Forelimb muscle (tissue), 1 donor: ENCODE measurements around the gene ANKLE1. TPM values are rescaled to one million over a fixed set of nuclear protein-coding genes. Genes with fewer than 3 reads are reported as not detected.

Source experiments
- DNase-seq: peaks from one replicate; pipeline ENCODE4 v3.0.0-alpha.2; 2013; ENCODE audit warnings: low read depth
- polyA plus RNA-seq: library from polyadenylated mRNA; unstranded; fragments of 120-200 nt; gene quantifications from one replicate; pipeline ENCODE4 v1.2.1, GENCODE V29; 2013; ENCODE audit not compliant: insufficient read length

Gene ANKLE1
- 1.8 TPM for polyA plus RNA-seq

GRCh38 chr19:17281391-17282304 is at the start of gene ANKLE1:
Gene ANKLE1, plus strand, starts transcription at chr19:17281901. Its CDS starts 20 bp downstream, at chr19:17281921.
- no peak for DNase-seq

- no peak for DNase-seq
Measured at GRCh38 chr19:17232258-17232657, 49.4 kb upstream of the ANKLE1 start.

GRCh38 chr19:17234911-17235299 is 46.8 kb upstream of the ANKLE1 start:
- DNase-seq: no peak

GRCh38 chr19:17235300-17235970 is 46.3 kb upstream of the ANKLE1 start:
- DNase-seq: peak; percentile 51

GRCh38 chr19:17235971-17236777 is 45.5 kb upstream of the ANKLE1 start:
- DNase-seq: no peak

- no peak for DNase-seq
Measured at GRCh38 chr19:17236811-17237543, 44.7 kb upstream of the ANKLE1 start.

GRCh38 chr19:17237747-17238706 is 43.7 kb upstream of the ANKLE1 start:
- DNase-seq: no peak

- no peak for DNase-seq
Measured at GRCh38 chr19:17240062-17240752, 41.5 kb upstream of the ANKLE1 start.

- no peak for DNase-seq
Measured at GRCh38 chr19:17240826-17241399, 40.8 kb upstream of the ANKLE1 start.

- no peak for DNase-seq
Measured at GRCh38 chr19:17242431-17243208, 39.1 kb upstream of the ANKLE1 start.

- DNase-seq: no peak
Measured at GRCh38 chr19:17243211-17243829, 38.4 kb upstream of the ANKLE1 start.

- DNase-seq: no peak
Measured at GRCh38 chr19:17243830-17244617, 37.7 kb upstream of the ANKLE1 start.

GRCh38 chr19:17244618-17245534 is 36.8 kb upstream of the ANKLE1 start:
- DNase-seq: no peak

- no peak for DNase-seq
Measured at GRCh38 chr19:17245535-17245984, 36.1 kb upstream of the ANKLE1 start, which contains the start of gene NR2F6. Gene NR2F6, minus strand, starts transcription at chr19:17245919. Its CDS starts 699 bp downstream, at chr19:17245220.

GRCh38 chr19:17246681-17247425 is 34.8 kb upstream of the ANKLE1 start:
- peak; percentile 40 for DNase-seq
